Ectodermal cell (in vitro differentiated cells): Measurements from ENCODE around the gene SLC35F6.

Experiments used
- H3K27ac ChIP-seq: 2 replicates; pipeline ENCODE4 v1.7.0; 2013; ENCODE audit warnings: mild to moderate bottlenecking, low read depth, low read length; ENCODE audit not compliant: insufficient read depth, poor library complexity, severe bottlenecking
- H3K27me3 ChIP-seq: 2 replicates; pipeline ENCODE4 v1.7.0; 2013; ENCODE audit warnings: mild to moderate bottlenecking, low read length; ENCODE audit not compliant: insufficient read depth, control insufficient read depth, poor library complexity, severe bottlenecking
- H3K36me3 ChIP-seq: one replicate; pipeline ENCODE4 v1.7.0; 2013; ENCODE audit warnings: low read length; ENCODE audit not compliant: control insufficient read depth, insufficient read depth
- H3K4me1 ChIP-seq: one replicate; pipeline ENCODE4 v1.7.0; 2013; ENCODE audit warnings: low read length; ENCODE audit not compliant: control insufficient read depth, insufficient read depth
- H3K4me3 ChIP-seq: 2 replicates; pipeline ENCODE4 v1.7.0; 2013; ENCODE audit warnings: low read depth, low read length, control low read depth; ENCODE audit not compliant: insufficient read depth
- H3K9me3 ChIP-seq: 2 replicates; pipeline ENCODE4 v1.7.0; 2013; ENCODE audit warnings: mild to moderate bottlenecking, low read length, moderate library complexity; ENCODE audit not compliant: control insufficient read depth
- WGBS, 2 experiments: methylation state at CpG; one replicate each; pipeline ENCODE4 v1.1.7; 2013; ENCODE audit warnings: missing lambda C conversion rate in 2 of 2; 5-methylcytosine and 5-hydroxymethylcytosine counted together

Gene SLC35F6

GRCh38 chr2:26722328-26722727, 41.8 kb upstream of the SLC35F6 start:
- Histone ChIP-seq H3K27me3 (no peaks in the 10 kb centered on the region), H3K4me1 (peaks cover 4% of the 10 kb centered on the region), H3K36me3 (no peaks in the 10 kb centered on the region), H3K4me3 (no peak overlapping the region), H3K9me3 (no peaks in the 10 kb centered on the region), H3K27ac (no peak overlapping the region)
- WGBS, 2 experiments: 86 to 94% methylated on average over 1 of the region's 1 CpG

DNA sequence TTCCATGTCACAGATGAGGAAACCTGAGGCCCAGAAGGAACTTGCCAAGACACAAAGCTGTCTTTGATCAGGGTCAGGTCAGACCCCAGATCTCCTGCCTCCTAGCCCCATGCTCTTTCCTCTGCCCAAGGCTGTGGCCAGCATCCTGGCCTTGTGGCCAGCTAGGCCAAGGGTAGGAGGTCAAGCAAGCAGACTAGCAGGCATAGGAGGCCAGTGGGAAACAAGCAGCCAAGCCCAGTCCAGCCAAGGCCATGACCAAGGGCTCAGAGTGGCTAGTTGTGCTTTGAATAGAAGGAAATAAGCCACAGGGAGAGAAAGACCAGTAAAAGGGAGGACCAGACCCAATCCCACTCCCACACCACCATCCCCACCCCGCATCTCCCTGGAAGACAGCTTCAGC, 41.2 kb upstream of the SLC35F6 start:
- no peak overlapping the region for H3K27ac ChIP-seq
- no peaks in the 10 kb centered on the region for H3K36me3 ChIP-seq
- WGBS, 2 experiments: 88 to 95% methylated on average over 1 of the region's 1 CpG
- peaks cover 4% of the 10 kb centered on the region for H3K4me1 ChIP-seq
- H3K27me3 ChIP-seq: no peaks in the 10 kb centered on the region
- no peak overlapping the region for H3K4me3 ChIP-seq
- no peaks in the 10 kb centered on the region for H3K9me3 ChIP-seq

DNA sequence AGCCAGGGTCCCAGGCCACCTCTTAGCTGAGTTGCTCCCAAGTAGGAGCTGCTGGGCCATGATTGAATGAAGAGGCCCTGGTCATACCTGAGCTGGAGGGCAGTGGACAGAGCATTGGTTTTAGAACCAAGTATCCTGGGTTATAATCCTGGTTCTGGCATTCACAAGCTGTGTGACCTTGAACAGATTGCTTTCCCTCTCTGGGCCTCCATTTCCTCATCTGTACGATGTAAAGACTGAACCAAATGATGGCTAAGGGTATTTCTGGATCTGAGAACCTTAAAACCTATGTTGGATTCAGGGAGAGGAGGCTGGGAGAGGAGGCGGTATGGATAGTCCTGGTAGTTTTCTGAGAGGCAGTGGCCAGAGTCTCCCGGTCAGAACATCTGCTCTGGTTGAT, 40.6 kb upstream of the SLC35F6 start:
- Histone ChIP-seq H3K4me1 (peaks cover 4% of the 10 kb centered on the region), H3K9me3 (no peaks in the 10 kb centered on the region), H3K4me3 (no peak overlapping the region), H3K27me3 (no peaks in the 10 kb centered on the region), H3K36me3 (no peaks in the 10 kb centered on the region), H3K27ac (no peak overlapping the region)
- WGBS, 2 experiments: 92 to 93% methylated on average over 3 of the region's 3 CpGs

DNA sequence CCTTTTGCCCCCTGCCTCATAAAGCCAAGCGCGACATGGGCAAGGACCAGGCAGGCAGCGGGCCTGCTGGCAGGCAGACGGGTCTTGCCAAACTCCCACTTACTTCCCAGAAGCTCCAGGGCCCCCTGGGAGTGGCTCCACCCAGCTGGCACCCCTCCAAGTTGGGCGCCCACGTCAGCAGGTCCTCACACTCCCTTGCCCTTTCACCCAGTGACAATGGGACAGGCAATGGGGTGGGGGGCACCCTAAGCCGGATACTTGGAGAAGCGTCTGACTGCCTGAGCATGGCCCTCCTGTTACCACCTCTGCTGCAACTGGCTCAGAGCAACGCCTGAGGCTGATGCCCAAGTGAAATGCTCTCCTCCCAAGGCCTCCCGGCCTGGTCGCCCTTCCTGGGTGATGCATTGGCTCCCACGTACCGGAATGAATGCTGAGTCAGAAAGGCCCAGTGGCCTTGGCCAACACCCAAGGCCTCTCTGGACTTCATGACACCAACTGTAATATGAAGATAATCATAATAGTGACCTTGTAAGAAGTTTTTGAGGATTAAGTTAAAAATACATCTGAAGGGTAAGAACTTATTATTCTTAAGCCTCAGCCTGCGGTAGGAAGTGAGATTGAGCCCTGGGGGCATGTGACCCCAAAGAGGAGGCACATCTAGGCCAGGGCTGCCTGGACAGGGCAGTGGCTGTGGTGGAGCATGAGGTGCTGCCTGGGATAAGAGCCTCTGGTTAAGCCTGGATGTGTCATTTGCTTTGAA, 39.9 kb upstream of the SLC35F6 start:
- 94 to 95% methylated on average over 14 of the region's 14 CpGs for WGBS, 2 experiments
- H3K36me3 ChIP-seq: no peaks in the 10 kb centered on the region
- H3K27me3 ChIP-seq: no peaks in the 10 kb centered on the region
- no peaks in the 10 kb centered on the region for H3K9me3 ChIP-seq
- H3K27ac ChIP-seq: no peak overlapping the region
- H3K4me3 ChIP-seq: no peak overlapping the region
- peaks cover 4% of the 10 kb centered on the region for H3K4me1 ChIP-seq

GRCh38 chr2:26724784-26725520, 39.1 kb upstream of the SLC35F6 start:
- H3K27me3 ChIP-seq: no peaks in the 10 kb centered on the region
- no peaks in the 10 kb centered on the region for H3K9me3 ChIP-seq
- no peak overlapping the region for H3K4me3 ChIP-seq
- peaks cover 4% of the 10 kb centered on the region for H3K4me1 ChIP-seq
- no peak overlapping the region for H3K27ac ChIP-seq
- WGBS, 2 experiments: 82 to 88% methylated on average over 14 of the region's 14 CpGs
- no peaks in the 10 kb centered on the region for H3K36me3 ChIP-seq

- no peak overlapping the region for H3K27ac ChIP-seq
- H3K4me1 ChIP-seq: peaks cover 1% of the 10 kb centered on the region
Measured at GRCh38 chr2:26725521-26725820, 38.6 kb upstream of the SLC35F6 start.

GRCh38 chr2:26726228-26726627, 37.9 kb upstream of the SLC35F6 start:
- H3K27me3 ChIP-seq: no peaks in the 10 kb centered on the region
- WGBS, 2 experiments: no CpG with 5 or more reads among the region's 1 CpG
- no peak overlapping the region for H3K27ac ChIP-seq
- no peaks in the 10 kb centered on the region for H3K36me3 ChIP-seq
- no peak overlapping the region for H3K4me3 ChIP-seq
- H3K4me1 ChIP-seq: no peaks in the 10 kb centered on the region
- H3K9me3 ChIP-seq: no peaks in the 10 kb centered on the region

More at GRCh38 chr2:26725521-26725820, 38.6 kb upstream of the SLC35F6 start:
- H3K4me3 ChIP-seq: no peak overlapping the region
- WGBS, 2 experiments: 91 to 93% methylated on average over 7 of the region's 7 CpGs
- H3K9me3 ChIP-seq: no peaks in the 10 kb centered on the region
- no peaks in the 10 kb centered on the region for H3K36me3 ChIP-seq
- no peaks in the 10 kb centered on the region for H3K27me3 ChIP-seq

DNA sequence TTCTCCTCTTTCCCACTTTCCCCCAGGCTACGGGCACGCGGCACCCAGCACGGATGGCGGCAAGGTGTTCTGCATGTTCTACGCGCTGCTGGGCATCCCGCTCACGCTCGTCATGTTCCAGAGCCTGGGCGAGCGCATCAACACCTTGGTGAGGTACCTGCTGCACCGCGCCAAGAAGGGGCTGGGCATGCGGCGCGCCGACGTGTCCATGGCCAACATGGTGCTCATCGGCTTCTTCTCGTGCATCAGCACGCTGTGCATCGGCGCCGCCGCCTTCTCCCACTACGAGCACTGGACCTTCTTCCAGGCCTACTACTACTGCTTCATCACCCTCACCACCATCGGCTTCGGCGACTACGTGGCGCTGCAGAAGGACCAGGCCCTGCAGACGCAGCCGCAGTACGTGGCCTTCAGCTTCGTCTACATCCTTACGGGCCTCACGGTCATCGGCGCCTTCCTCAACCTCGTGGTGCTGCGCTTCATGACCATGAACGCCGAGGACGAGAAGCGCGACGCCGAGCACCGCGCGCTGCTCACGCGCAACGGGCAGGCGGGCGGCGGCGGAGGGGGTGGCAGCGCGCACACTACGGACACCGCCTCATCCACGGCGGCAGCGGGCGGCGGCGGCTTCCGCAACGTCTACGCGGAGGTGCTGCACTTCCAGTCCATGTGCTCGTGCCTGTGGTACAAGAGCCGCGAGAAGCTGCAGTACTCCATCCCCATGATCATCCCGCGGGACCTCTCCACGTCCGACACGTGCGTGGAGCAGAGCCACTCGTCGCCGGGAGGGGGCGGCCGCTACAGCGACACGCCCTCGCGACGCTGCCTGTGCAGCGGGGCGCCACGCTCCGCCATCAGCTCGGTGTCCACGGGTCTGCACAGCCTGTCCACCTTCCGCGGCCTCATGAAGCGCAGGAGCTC, 36.2 kb upstream of the SLC35F6 start:
- Histone ChIP-seq H3K36me3 (no peaks in the 10 kb centered on the region), H3K4me3 (no peak overlapping the region), H3K27ac (no peak overlapping the region), H3K4me1 (no peaks in the 10 kb centered on the region), H3K9me3 (no peaks in the 10 kb centered on the region), H3K27me3 (no peaks in the 10 kb centered on the region)
- WGBS, 2 experiments: 96% methylated on average over 101 of the region's 101 CpGs

DNA sequence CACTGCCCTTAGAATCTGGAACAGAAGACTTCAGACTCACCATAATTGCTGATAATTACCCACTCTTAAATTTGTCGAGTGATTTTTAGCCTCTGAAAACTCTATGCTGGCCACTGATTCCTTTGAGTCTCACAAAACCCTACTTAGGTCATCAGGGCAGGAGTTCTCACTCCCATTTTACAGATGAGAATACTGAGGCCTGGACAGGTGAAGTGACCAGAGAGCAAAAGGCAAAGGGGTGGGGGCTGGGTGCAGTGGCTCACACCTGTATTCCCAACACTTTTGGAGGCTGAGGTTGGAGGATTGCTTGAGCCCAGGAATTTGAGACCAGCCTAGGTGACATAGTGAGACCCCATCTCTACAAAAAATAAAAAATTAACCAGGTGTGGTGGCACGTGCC, 34.8 kb upstream of the SLC35F6 start:
- Histone ChIP-seq H3K27me3 (no peaks in the 10 kb centered on the region), H3K27ac (no peak overlapping the region), H3K4me3 (no peak overlapping the region), H3K4me1 (no peaks in the 10 kb centered on the region), H3K36me3 (no peaks in the 10 kb centered on the region), H3K9me3 (no peaks in the 10 kb centered on the region)
- WGBS, 2 experiments: 96 to 97% methylated on average over 2 of the region's 2 CpGs
